Sigmoid colon (tissue), 4 donors: ENCODE measurements around the gene ZDHHC20.

Experiments used
- CTCF ChIP-seq, 4 experiments: fragments of 450-650 bp in 3 of 4; fragments of 200-600 bp in 1 of 4; IDR thresholded peaks; one replicate each; pipeline ENCODE4 v1.5.1; 2016 to 2019; ENCODE audit warnings: antibody characterized with exemption in 4 of 4, mild to moderate bottlenecking in 3 of 4, moderate library complexity in 2 of 4
- EP300 ChIP-seq, 4 donors: sonication (generic); formaldehyde crosslinking; IDR thresholded peaks; one replicate each; pipeline ENCODE4 v1.6.1; 2017; ENCODE audit warnings: antibody characterized with exemption in 4 of 4
- POLR2A ChIP-seq, 2 donors: fragments of 450-650 bp; IDR thresholded peaks; one replicate each; pipeline ENCODE4 v1.6.1; 2016; ENCODE audit warnings: antibody characterized with exemption in 2 of 2, mild to moderate bottlenecking in 2 of 2, moderate library complexity in 2 of 2
- POLR2AphosphoS5 ChIP-seq, 4 donors: sonication (generic); formaldehyde crosslinking; IDR thresholded peaks; one replicate each; pipeline ENCODE4 v1.6.1; 2017; ENCODE audit warnings: antibody characterized with exemption in 4 of 4

DNA sequence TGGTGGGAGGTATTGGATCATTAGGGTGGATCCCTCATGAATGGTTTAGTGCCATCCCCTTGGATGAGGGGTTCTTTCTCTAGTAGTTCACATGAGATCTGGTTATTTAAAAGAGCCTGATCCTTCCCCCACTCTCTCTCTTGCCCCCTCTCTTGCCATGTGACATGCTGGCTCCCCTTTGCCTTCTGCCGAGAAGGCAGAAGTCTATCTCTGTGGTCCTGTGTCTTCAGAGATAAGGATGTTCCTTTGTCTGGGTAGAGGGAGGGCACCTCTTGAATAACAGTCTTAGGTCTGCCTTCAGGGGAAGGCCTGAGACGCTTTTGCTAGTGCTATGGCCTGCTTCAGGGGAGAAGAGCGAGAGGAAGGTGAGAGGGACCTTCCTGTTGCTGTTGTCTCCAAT lies 2.0 kb upstream of the ZDHHC20 start:
- TF ChIP-seq CTCF (IDR thresholded peaks at IDR 0.05) (no peak), EP300 (IDR thresholded peaks at IDR 0.05) (no peak), POLR2A (IDR thresholded peaks at IDR 0.05) (no peak), POLR2AphosphoS5 (IDR thresholded peaks at IDR 0.05) (no peak)
